ENCODE measurements around the gene GAB1.

GAB1 gene

DNA sequence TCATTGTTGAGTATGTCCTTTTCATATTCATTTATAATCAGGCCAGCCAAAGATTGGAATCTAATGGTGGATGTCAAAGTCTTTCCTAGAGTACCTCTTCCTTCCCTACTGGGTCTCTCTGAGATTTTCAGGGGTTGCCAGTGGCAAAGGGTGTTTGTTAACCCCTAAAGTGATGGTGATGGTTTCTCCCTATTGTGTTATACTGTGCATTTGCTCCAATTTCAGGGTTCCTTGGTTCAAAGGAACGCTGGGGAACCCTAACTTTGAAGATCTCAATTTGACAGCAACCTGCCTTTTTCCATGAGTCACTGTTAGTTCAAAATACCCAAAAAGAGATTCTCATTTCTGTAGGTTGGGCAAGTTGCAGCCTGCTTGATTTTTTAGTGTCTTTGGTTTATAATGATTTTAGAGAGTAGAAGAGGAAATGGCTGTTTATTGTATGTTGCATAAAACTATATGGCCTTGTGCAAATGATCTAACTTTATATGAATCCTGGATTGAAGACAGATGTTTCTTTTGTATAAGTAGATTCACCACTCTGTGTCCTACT lies 23.0 kb downstream of the GAB1 start:
- no peak for DNase-seq

GRCh38 chr4:143360838-143361625 lies 24.4 kb downstream of the GAB1 start:
- no peak for DNase-seq

DNA sequence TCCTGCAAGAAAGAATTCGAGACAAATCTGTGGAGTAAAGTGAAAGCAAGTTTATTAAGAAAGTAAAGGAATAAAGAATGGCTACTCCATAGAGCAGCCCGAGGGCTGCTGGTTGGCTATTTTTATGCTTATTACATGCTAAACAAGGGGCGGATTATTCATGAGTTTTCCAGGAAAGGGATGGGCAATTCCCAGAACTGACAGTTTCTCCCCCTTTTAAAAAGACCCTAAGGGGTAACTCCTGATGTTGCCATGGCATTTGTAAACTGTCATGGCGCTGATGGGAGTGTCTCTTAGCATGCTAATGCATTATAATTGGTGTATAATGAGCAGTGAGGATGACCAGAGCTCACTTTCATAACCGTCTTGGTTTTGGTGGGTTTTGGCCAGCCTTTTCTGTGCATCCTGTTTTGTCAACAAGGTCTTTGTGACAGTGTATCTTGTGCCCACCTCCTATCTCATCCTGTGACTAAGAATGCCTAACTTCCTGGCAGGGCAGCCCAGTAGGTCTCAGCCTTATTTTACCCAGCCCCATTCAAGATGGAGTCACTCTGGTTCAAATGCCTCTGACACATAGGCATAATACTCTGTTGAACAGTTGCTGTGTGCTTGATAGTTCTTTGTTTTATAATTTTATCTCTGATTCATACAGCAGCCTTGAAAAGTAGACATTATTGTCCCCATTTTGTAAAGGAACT lies 25.8 kb downstream of the GAB1 start:
- DNase-seq = no peak

DNA sequence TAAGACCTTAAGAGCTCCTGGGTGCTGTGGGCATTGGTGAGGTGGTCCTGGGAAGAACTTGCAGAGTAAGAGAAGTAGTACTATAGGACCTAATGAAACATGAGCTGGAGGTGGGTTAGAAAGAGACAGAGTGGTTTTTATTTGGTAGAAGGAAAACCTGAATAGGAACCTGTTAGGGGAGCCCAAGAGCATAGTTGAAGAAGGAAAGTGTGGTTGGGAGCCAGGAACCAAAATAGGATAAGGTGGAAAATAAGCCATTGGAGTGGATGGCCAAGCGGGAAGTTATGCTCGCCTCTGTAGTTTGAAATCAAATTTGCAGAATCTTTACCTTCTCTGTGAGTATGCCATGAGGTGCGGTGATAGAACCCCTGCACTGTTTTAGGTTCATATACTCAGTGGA lies 26.7 kb downstream of the GAB1 start:
- DNase-seq = no peak

GRCh38 chr4:143364063-143364462 lies 27.4 kb downstream of the GAB1 start:
- DNase-seq = no peak

- no peak for DNase-seq
These were observed 31.2 kb downstream of the GAB1 start for GRCh38 chr4:143367863-143368262.

GRCh38 chr4:143369552-143369951 lies 32.9 kb downstream of the GAB1 start:
- DNase-seq = no peak

GRCh38 chr4:143372093-143372915 lies 35.6 kb downstream of the GAB1 start:
- DNase-seq = no peak

GRCh38 chr4:143374255-143374654 lies 37.6 kb downstream of the GAB1 start:
- no peak for DNase-seq

DNA sequence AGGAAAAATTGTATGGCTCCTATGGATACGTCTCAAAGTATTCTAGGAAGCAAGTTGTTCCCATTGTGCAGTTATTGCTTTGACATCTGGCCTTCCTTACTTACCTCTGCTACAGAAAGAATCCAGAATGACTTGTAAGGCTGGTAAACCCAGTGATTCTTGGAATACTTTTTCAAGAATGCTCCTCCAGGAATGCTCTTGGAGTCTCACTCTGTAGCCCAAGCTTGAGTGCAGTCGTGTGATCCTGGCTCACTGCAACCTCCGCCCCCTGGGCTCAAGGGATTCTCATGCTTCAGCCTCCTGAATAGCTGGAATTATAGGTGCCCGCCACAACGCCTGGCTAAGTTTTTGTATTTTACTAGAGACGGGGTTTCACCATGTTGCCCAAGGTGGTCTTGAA lies 38.1 kb downstream of the GAB1 start:
- DNase-seq = no peak

DNA sequence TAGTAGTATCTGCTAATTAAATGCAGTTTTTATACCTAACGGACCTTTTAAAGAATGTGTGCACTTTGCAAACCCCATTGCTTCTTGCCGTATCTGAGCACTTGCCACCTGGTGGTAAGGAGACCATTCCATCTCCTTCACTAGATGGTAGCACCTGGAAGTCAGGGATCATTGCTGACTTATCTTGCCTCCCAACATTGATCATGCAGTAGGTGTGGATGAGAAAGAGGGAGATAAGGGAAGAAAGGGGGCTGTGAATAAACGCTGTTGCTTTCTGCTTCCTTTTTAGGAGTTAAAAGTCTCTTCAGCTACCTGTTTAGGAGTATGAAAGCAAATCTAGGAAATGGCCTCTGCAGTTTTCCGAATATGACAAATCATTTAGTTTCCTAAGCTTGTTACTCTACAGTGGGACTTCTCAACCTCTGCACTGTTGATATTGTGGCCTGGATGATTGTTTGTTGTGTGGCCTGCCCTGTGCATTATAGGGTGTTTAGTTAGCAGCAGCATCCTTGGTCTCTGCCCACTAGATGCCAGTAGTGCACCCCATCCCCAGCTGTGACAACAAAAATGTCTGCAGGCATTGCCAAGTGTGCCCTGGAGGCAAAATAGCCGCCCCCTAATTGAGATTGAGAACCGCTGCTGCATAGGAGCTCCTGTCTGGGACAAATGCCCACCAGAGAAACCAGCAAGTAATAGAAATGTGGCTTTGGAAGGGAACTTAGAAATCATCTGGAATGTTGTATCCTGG lies 38.8 kb downstream of the GAB1 start:
- no peak for DNase-seq

DNA sequence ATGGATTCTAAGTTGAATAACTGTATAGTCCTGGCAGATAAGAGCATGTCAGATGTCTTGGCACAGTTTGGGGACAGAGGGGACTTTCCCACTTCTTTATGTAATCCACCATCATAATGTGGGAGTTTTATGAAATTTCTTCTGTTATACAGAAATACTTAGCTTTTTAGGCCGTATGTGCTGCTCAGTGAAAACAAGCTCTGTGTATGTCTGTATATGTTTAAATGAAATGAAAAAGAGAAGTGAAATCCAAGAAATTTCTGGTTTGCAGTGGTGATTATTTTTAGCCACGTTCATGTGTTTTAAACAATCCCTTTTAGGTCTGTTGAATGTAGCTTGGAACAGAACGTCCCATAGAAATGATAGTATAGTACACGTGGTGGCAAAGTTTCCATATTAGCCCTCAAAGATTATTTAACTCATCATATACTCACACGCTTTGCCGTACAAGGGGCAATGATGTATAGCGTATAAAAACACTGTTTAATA lies 41.0 kb downstream of the GAB1 start:
- DNase-seq = no peak

DNA sequence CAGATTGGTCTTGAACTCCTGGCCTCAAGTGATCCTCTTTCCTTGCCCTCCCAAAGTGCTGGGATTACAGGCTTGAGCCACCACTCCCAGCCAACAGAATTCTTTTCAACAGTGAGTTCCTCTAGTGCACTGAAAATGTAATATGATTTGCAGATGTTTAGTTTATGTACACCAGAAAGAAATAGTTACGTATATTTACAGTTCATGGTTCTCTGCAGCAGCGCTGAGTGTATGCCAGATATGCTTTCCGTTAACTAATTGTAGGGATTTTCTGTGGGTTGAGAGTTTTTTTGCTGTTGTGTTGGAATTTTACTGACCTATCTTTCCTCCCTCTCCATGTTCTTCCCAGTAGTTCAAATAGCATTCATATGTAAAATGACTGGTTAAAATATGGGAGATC lies 44.0 kb downstream of the GAB1 start:
- DNase-seq = no peak

DNA sequence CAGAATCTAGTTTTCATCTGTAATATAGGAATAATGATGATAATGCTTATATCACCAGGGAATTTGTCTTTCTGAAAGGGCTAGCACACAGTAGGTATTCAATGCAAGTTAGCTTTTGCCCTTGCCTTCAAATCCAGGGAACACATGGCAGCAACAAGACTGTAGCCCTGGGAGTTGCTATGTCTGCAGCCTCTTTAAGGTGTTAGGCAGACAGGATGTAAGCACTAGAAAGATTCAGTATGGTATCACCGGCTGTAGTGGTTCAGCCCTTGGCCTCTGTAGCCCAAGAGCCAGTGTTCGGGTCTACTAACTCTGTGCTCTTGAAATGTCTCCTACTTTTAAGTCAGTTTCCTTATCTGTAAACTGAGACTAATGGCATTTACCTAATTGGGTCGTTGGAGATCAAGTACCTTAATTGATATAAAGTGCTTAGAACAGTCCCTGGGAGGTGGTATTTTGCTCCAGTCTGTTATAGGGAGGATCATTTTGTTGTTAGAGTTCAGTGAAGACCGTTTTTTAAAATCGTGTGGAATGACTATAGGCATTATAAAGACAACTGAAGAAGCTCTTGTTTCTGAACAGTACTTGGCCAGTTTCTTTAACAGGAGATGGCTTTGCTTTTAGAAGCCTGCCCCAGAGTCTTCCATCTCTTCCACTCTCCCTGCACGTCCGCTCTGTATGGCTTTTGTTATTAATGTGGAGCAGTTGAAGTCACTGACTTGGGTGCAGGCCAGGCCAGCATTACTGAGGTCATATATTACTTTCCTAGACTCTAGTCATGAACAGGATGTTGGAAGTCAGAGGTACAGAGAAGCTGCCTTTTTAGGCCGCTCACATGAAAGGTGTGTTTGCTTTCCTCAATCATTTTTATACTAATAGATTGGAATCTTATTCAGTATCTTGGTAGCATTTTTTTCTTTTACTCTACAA lies 44.8 kb downstream of the GAB1 start:
- no peak for DNase-seq

- no peak for DNase-seq
These were observed 45.9 kb downstream of the GAB1 start for GRCh38 chr4:143382596-143382995.

GRCh38 chr4:143383005-143383574 lies 46.4 kb downstream of the GAB1 start:
- no peak for DNase-seq

DNA sequence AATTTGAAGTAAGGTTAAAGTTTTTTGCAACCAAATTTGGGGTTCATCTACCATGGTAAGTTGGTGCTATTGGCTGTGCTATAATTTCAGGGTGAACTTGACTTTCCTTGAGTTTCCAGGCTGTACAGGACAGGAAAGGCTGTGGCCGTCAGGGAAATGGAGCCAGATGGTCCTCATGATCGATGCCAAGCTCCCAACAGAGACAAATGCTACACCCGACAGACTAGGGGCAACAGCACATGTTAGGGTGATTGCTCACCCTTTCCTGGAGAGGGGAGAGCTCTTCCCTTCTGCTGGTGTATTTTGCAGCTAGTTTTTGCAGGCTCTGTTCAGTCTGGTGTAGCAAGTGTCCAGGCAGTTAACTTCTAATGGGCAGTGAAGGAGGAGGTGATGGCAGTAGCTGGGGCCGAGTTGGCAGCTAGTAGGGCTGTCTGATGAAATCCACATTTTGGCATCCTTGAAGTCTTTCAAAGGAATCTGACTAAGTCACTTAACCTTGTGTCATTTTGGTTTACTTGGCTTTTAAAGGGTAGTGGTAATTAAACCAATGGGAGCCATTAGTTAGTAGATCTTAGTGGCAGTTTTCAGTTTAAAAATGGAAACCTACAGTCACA lies 47.8 kb downstream of the GAB1 start:
- DNase-seq = no peak

DNA sequence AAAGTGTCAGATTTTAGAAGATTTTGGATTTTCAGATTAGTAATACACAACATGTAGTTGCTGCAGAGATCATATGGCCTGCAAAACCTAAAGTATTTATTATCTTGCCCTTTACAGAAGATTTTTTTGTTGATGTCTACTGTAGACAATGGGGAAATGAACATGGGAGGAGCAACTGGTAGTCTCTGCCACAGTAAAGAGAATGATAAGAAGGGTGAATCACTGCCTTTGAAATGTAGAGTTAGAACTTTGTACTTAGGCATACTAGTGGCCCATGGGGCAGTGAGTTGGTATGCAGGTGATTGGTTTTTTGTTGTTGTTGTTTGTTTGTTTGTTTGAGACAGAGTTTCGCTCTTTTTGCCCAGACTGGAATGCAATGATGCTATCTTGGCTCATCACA lies 50.1 kb downstream of the GAB1 start:
- no peak for DNase-seq

DNA sequence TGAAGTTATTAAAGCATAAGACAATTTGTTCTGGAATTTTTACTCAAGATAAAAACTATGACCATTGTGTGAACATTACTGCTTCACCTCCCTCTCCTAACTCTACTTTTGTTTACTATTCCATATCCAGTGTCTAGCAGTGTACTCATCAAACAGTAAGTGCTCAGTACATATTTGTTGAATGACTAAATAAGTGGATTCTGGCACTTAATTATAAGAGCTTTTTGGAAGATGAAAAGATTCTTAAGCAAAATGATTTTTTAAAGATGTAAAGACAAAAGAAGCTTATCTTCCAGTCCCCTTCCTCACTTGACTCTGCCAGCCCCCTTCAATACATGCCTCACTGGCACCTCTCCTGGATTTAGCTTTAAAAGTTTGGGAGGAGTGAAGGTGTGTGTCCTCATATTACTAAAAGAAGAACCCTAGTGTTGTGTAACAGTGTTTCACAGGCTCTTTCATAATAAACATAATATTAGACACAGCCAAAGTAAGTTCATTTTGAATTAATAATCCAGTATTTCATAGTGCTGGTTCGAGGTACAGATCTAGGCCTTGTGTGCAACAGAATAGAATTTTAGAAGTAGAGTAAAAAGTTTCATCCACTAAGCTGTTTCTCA lies 53.0 kb downstream of the GAB1 start:
- no peak for DNase-seq

DNA sequence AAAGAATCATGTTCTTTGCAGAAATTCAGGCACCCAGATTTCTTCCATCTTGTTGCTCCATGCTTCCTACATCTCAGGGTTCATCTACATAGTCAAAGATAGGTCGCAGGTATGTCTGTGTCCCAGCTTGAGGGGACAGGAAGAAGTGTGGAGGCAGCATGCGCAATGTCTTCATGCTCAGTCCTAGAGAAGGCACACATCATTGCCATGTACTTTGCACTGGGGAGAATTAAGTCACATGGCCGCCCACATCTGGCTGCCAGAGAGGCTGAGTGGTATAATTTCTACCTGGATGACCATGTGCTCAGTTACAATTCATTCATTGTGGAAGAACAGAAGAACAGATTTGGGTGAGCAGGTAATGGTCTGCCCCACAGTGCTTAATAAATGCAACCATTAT lies 54.1 kb downstream of the GAB1 start:
- no peak for DNase-seq
